NCI-H1417 (cell line): ENCODE measurements around the gene PPOX.

ENCODE experiments used
- DNase-seq, 3 experiments: peaks; one replicate each; lab custom pipeline; 2025; lab: John Stamatoyannopoulos, UW

Gene PPOX

GRCh38 chr1:161175771-161176453, 9.7 kb downstream of the PPOX start:
- DNase-seq: no peak

GRCh38 chr1:161176468-161177111, 10.4 kb downstream of the PPOX start:
- DNase-seq: peak in 1 of 3 experiments; percentile 58

- peak; percentile 97 to 98 (median 98) for DNase-seq
Observed at GRCh38 chr1:161177112-161177935, 11.1 kb downstream of the PPOX start, which contains the start of gene B4GALT3. TSS of gene B4GALT3 (minus strand) at chr1:161177507. CDS start at chr1:161176060, 1,447 bp downstream.

- DNase-seq: peak in 2 of 3 experiments; percentile 71 to 80
Observed at GRCh38 chr1:161177936-161178244, 11.7 kb downstream of the PPOX start.

- DNase-seq: no peak
Observed at GRCh38 chr1:161179698-161180097, 13.5 kb downstream of the PPOX start.

- peak in 1 of 3 experiments; percentile 4 for DNase-seq
Observed at GRCh38 chr1:161180639-161181038, 14.4 kb downstream of the PPOX start.

GRCh38 chr1:161182214-161182613, 16.0 kb downstream of the PPOX start:
- DNase-seq: no peak

- no peak for DNase-seq
Observed at GRCh38 chr1:161185282-161185682, 19.1 kb downstream of the PPOX start.

- no peak for DNase-seq
Observed at GRCh38 chr1:161185732-161186311, 19.6 kb downstream of the PPOX start.

- DNase-seq: no peak
Observed at GRCh38 chr1:161187311-161187710, 21.1 kb downstream of the PPOX start.

GRCh38 chr1:161188381-161188780, 22.2 kb downstream of the PPOX start:
- DNase-seq: no peak

GRCh38 chr1:161189036-161189435, 22.8 kb downstream of the PPOX start:
- DNase-seq: no peak

GRCh38 chr1:161190962-161191521, 24.8 kb downstream of the PPOX start:
- peak in 2 of 3 experiments; percentile 7 to 10 for DNase-seq

GRCh38 chr1:161191971-161192370, 25.7 kb downstream of the PPOX start:
- no peak for DNase-seq

- DNase-seq: peak; percentile 50 to 88 (median 86)
Observed at GRCh38 chr1:161192476-161193465, 26.5 kb downstream of the PPOX start.

- no peak for DNase-seq
Observed at GRCh38 chr1:161193561-161194235, 27.5 kb downstream of the PPOX start.

GRCh38 chr1:161195171-161195570, 28.9 kb downstream of the PPOX start:
- DNase-seq: no peak

- no peak for DNase-seq
Observed at GRCh38 chr1:161196111-161196510, 29.9 kb downstream of the PPOX start.

- no peak for DNase-seq
Observed at GRCh38 chr1:161196521-161197451, 30.6 kb downstream of the PPOX start.
